HCT116 (cell line): Measurements from ENCODE around the gene CIBAR2. TPM values are rescaled to one million over a fixed set of nuclear protein-coding genes. Genes with fewer than 3 reads are reported as not detected.

ENCODE experiments used
- ATAC-seq: fragments of 200-7000 bp; cut with Tn5 transposase; 2 replicates; pipeline ENCODE4 v1.9.1; 2020; ENCODE audit warnings: mild to moderate bottlenecking, moderate library complexity
- BruUV-seq: library from RNA; stranded (reverse); fragments of 400-500 nt; replicated peaks from 2 replicates; lab custom pipeline; 2021; lab: Mats Ljungman, UMichigan
- CTCF ChIA-PET: fragments of 300-600 bp; sonication (Branson Sonifier 250); formaldehyde crosslinking; loops from one replicate; lab custom pipeline; 2021; ENCODE audit warnings: antibody characterized with exemption; lab: Charles Lee
- POLR2A ChIA-PET: fragments of 300-600, 350-600 bp; sonication (Branson Sonifier 250); formaldehyde crosslinking; loops from one replicate; lab custom pipeline; 2021; ENCODE audit warnings: antibody characterized with exemption; lab: Charles Lee
- RAD21 ChIA-PET, 2 experiments: fragments of 300-600 bp; sonication (Branson Sonifier 250); formaldehyde crosslinking; loops; one replicate each; lab custom pipeline; 2023; ENCODE audit warnings: low total read pairs in 2 of 2; ENCODE audit not compliant: uncharacterized antibody in 2 of 2, unreplicated experiment in 2 of 2, low non-redundant PET in 1 of 2; lab: Charles Lee
- DNase-seq: peaks from one replicate; pipeline ENCODE4 v3.0.0-alpha.2; 2010; ENCODE audit warnings: low read depth, low spot score
- H2AFZ ChIP-seq: fragments of 200-600 bp; shearing (Covaris generic), sonication (generic); 2 replicates; pipeline ENCODE4 v1.6.1; 2017; ENCODE audit warnings: low read depth, mixed run types, mixed read lengths, antibody characterized with exemption, low read length; ENCODE audit not compliant: poor library complexity, severe bottlenecking
- H3K27ac ChIP-seq: 2 replicates; pipeline ENCODE4 v1.5.1; 2012; ENCODE audit warnings: low read depth, low read length
- H3K27me3 ChIP-seq: fragments of 200-600 bp; sonication (generic); 2 replicates; pipeline ENCODE4 v1.6.1; 2016; ENCODE audit warnings: mixed run types, low read length, mixed read lengths; ENCODE audit not compliant: insufficient read depth
- H3K36me3 ChIP-seq, 2 experiments: fragments of 200-500 bp in 1 of 2; fragments of 200-600 bp in 1 of 2; sonication (Bioruptor generic) in 1 of 2; sonication (generic) in 1 of 2; 2 replicates each; pipeline versions ENCODE4 v1.5.1 to v1.6.1; 2014 to 2016; ENCODE audit warnings: low read length in 2 of 2, inconsistent platforms in 1 of 2, mixed read lengths in 1 of 2, mixed run types in 1 of 2; ENCODE audit not compliant: insufficient read depth in 2 of 2, control insufficient read depth in 1 of 2
- H3K4me1 ChIP-seq, 2 experiments: fragments of 200-600 bp in 1 of 2; sonication (generic) in 1 of 2; 2 replicates each; pipeline versions ENCODE4 v1.5.1 to v1.6.1; 2012 to 2017; ENCODE audit warnings: low read length in 2 of 2, inconsistent platforms in 1 of 2, mild to moderate bottlenecking in 1 of 2, mixed read lengths in 1 of 2, mixed run types in 1 of 2, moderate library complexity in 1 of 2; ENCODE audit not compliant: insufficient read depth in 2 of 2, control insufficient read depth in 1 of 2
- H3K4me2 ChIP-seq: fragments of 200-600 bp; sonication (generic); 2 replicates; pipeline ENCODE4 v1.6.1; 2017; ENCODE audit warnings: mixed run types, low read length, mixed read lengths
- H3K4me3 ChIP-seq, 2 experiments: fragments of 200-600 bp in 1 of 2; sonication (generic) in 1 of 2; replicated peaks in 1 of 2; 2 replicates each; pipeline ENCODE4 v1.5.1; 2011 to 2016; ENCODE audit warnings: low read length in 2 of 2, control low read depth in 1 of 2, low read depth in 1 of 2, mild to moderate bottlenecking in 1 of 2, mixed read lengths in 1 of 2, mixed run types in 1 of 2
- H3K79me2 ChIP-seq: fragments of 200-600 bp; sonication (generic); 2 replicates; pipeline ENCODE4 v1.6.1; 2017; ENCODE audit warnings: mild to moderate bottlenecking, mixed run types, low read length, moderate library complexity, mixed read lengths; ENCODE audit not compliant: insufficient read depth
- H3K9ac ChIP-seq: fragments of 200-600 bp; sonication (generic); 2 replicates; pipeline ENCODE4 v1.6.1; 2016; ENCODE audit warnings: low read length, mixed read lengths
- H3K9me2 ChIP-seq: fragments of 200-600 bp; sonication (generic), shearing (Covaris generic); 2 replicates; pipeline ENCODE4 v1.6.1; 2017; ENCODE audit warnings: mixed run types, mild to moderate bottlenecking, moderate library complexity; ENCODE audit not compliant: insufficient read depth
- H3K9me3 ChIP-seq, 2 experiments: fragments of 200-500 bp in 1 of 2; fragments of 200-600 bp in 1 of 2; sonication (Bioruptor generic) in 1 of 2; sonication (generic) in 1 of 2; 2 replicates each; pipeline ENCODE4 v1.6.1; 2014 to 2017; ENCODE audit warnings: low read length in 2 of 2, mixed read lengths in 2 of 2, inconsistent platforms in 1 of 2, low read depth in 1 of 2, mild to moderate bottlenecking in 1 of 2, mixed run types in 1 of 2, moderate library complexity in 1 of 2; ENCODE audit not compliant: control insufficient read depth in 1 of 2, insufficient read depth in 1 of 2
- H4K20me1 ChIP-seq: fragments of 200-600 bp; sonication (generic), shearing (Covaris generic); 2 replicates; pipeline ENCODE4 v1.6.1; 2017; ENCODE audit warnings: mixed run types, mild to moderate bottlenecking, moderate library complexity; ENCODE audit not compliant: insufficient read depth
- CBX3 ChIP-seq: IDR thresholded peaks from 2 replicates; pipeline ENCODE4 v1.6.1; 2012; ENCODE audit warnings: low read depth
- EGR1 ChIP-seq: IDR thresholded peaks from 2 replicates; pipeline ENCODE4 v1.6.1; 2012; ENCODE audit warnings: low read depth
- ELF1 ChIP-seq: IDR thresholded peaks from 2 replicates; pipeline ENCODE4 v1.6.1; 2012; ENCODE audit warnings: low read depth, borderline replicate concordance
- FOSL1 ChIP-seq: IDR thresholded peaks from 2 replicates; pipeline ENCODE4 v1.6.1; 2012; ENCODE audit warnings: low read depth
- JUND ChIP-seq: IDR thresholded peaks from 2 replicates; pipeline ENCODE4 v1.6.1; 2012
- MAX ChIP-seq: IDR thresholded peaks from 2 replicates; pipeline ENCODE4 v1.6.1; 2012
- POLR2A ChIP-seq: IDR thresholded peaks from 2 replicates; pipeline ENCODE4 v1.7.0; 2011; ENCODE audit warnings: borderline replicate concordance; ENCODE audit not compliant: insufficient read depth, insufficient read length; ENCODE audit errors: extremely low read depth
- POLR2AphosphoS5 ChIP-seq: IDR thresholded peaks from 2 replicates; pipeline ENCODE4 v1.6.1; 2011; ENCODE audit warnings: mild to moderate bottlenecking, low read depth, low read length, moderate library complexity
- RAD21 ChIP-seq: IDR thresholded peaks from 2 replicates; pipeline ENCODE4 v1.6.1; 2012; ENCODE audit warnings: low read depth, mild to moderate bottlenecking
- SRF ChIP-seq: IDR thresholded peaks from 2 replicates; pipeline ENCODE4 v1.6.1; 2012; ENCODE audit warnings: low read depth
- YY1 ChIP-seq: IDR thresholded peaks from 2 replicates; pipeline ENCODE4 v1.6.1; 2011; ENCODE audit warnings: low read length, low read depth, moderate library complexity, mild to moderate bottlenecking; ENCODE audit not compliant: insufficient replicate concordance; ENCODE audit errors: extremely low read depth
- intact Hi-C: fragments of 100-400 bp; cut with micrococcal nuclease; formaldehyde crosslinking; loops from 2 replicates; pipeline ENCODE4 v1.10.0; 2022
- total RNA-seq: library from RNA; stranded (reverse); gene quantifications from one replicate; pipeline ENCODE4 v1.2.1, GENCODE V29; 2021; ENCODE audit not compliant: unreplicated experiment
- TF ChIP-seq, protein P1 (sequence below): IDR thresholded peaks from 2 replicates; pipeline ENCODE4 v1.6.1; 2012; ENCODE audit warnings: low read depth

CIBAR2 gene
- total RNA-seq, 1 experiment from 2014 or later, result 0.27 TPM

- Histone ChIP-seq H3K27ac (no peak overlapping the region), H3K9ac (no peak overlapping the region), H3K4me3 (no peak overlapping the region), H4K20me1 (no peaks in the 10 kb centered on the region), H3K27me3 (no peaks in the 10 kb centered on the region), H3K36me3 (no peaks in the 10 kb centered on the region), H3K9me2 (no peaks in the 10 kb centered on the region), H2AFZ (no peak overlapping the region), H3K4me1 (peaks cover 17 to 35% of the 10 kb centered on the region in 2 experiments), H3K4me2 (no peak overlapping the region), H3K79me2 (no peaks in the 10 kb centered on the region), H3K9me3 (no peaks in the 10 kb centered on the region)
- ChIA-PET POLR2A (no interaction called here), RAD21 (no interaction called here), CTCF (interaction anchor here (4.3 kb wide), 1 partner anchor 11 kb away, joined by 33 read pairs; no protein-coding TSS in a partner anchor)
- intact Hi-C loops, result no loop called here
- BruUV-seq, result no TSS peak
- no peak for DNase-seq
- TF ChIP-seq JUND, result no peak
- TF ChIP-seq CBX3, result no peak
- no peak for TF ChIP-seq SRF
- TF ChIP-seq EGR1, result no peak
- TF ChIP-seq, protein P1, sequence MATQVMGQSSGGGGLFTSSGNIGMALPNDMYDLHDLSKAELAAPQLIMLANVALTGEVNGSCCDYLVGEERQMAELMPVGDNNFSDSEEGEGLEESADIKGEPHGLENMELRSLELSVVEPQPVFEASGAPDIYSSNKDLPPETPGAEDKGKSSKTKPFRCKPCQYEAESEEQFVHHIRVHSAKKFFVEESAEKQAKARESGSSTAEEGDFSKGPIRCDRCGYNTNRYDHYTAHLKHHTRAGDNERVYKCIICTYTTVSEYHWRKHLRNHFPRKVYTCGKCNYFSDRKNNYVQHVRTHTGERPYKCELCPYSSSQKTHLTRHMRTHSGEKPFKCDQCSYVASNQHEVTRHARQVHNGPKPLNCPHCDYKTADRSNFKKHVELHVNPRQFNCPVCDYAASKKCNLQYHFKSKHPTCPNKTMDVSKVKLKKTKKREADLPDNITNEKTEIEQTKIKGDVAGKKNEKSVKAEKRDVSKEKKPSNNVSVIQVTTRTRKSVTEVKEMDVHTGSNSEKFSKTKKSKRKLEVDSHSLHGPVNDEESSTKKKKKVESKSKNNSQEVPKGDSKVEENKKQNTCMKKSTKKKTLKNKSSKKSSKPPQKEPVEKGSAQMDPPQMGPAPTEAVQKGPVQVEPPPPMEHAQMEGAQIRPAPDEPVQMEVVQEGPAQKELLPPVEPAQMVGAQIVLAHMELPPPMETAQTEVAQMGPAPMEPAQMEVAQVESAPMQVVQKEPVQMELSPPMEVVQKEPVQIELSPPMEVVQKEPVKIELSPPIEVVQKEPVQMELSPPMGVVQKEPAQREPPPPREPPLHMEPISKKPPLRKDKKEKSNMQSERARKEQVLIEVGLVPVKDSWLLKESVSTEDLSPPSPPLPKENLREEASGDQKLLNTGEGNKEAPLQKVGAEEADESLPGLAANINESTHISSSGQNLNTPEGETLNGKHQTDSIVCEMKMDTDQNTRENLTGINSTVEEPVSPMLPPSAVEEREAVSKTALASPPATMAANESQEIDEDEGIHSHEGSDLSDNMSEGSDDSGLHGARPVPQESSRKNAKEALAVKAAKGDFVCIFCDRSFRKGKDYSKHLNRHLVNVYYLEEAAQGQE, result no peak
- TF ChIP-seq YY1, result no peak
- TF ChIP-seq FOSL1, result no peak
- no peak for TF ChIP-seq MAX
- no peak for TF ChIP-seq ELF1
- TF ChIP-seq RAD21, result no peak
- TF ChIP-seq POLR2A, result no peak
- TF ChIP-seq POLR2AphosphoS5, result no peak
- ATAC-seq, result no peak
Observed at GRCh38 chr16:85126394-85126704, 14.1 kb upstream of the CIBAR2 start.
